ENCODE measurements around the gene TRPC3. TPM values are rescaled to one million over a fixed set of nuclear protein-coding genes. Genes with fewer than 3 reads are reported as not detected.
A peak's percentile ranks its signal among the peaks of the same experiment; 100 is the strongest.

The TRPC3 gene
- total and polyA plus RNA-seq, 8 donors = 0.76 to 8.1 (median 6.0) TPM

DNA sequence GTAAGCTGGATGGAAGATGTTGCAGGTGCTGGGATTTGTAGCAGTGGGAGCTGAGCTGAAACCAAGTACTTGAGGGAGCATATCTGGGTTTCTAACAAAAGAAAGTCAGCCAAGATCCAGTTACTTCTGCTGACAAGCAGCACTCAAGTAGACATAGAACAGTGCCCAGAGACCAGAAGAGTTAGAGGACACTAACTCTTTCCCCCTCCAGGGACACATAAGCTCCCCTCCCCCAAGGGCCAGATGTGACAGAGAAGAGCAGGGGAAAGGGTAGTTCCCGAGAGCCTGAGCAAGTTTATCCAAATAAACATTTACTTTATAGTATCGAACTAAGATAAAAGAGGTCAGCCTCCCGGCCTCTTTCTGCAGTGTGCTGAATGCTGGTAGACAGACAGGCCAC, 12.2 kb downstream of the TRPC3 start:
- Histone ChIP-seq H3K27ac (no peak overlapping the region), H3K36me3 (no peaks in the 10 kb centered on the region), H3K4me1 (no peaks in the 10 kb centered on the region), H3K9me3 (no peaks in the 10 kb centered on the region), H3K27me3 (peaks cover 3 to 58% of the 10 kb centered on the region in 2 donors), H3K4me3 (no peak overlapping the region)
- DNase-seq (no peak), ATAC-seq (no peak)
- TF ChIP-seq, protein P1, sequence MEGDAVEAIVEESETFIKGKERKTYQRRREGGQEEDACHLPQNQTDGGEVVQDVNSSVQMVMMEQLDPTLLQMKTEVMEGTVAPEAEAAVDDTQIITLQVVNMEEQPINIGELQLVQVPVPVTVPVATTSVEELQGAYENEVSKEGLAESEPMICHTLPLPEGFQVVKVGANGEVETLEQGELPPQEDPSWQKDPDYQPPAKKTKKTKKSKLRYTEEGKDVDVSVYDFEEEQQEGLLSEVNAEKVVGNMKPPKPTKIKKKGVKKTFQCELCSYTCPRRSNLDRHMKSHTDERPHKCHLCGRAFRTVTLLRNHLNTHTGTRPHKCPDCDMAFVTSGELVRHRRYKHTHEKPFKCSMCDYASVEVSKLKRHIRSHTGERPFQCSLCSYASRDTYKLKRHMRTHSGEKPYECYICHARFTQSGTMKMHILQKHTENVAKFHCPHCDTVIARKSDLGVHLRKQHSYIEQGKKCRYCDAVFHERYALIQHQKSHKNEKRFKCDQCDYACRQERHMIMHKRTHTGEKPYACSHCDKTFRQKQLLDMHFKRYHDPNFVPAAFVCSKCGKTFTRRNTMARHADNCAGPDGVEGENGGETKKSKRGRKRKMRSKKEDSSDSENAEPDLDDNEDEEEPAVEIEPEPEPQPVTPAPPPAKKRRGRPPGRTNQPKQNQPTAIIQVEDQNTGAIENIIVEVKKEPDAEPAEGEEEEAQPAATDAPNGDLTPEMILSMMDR (IDR thresholded peaks at IDR 0.05) = no peak
- intact Hi-C loops (cut with DNase I) = no loop called here

DNA sequence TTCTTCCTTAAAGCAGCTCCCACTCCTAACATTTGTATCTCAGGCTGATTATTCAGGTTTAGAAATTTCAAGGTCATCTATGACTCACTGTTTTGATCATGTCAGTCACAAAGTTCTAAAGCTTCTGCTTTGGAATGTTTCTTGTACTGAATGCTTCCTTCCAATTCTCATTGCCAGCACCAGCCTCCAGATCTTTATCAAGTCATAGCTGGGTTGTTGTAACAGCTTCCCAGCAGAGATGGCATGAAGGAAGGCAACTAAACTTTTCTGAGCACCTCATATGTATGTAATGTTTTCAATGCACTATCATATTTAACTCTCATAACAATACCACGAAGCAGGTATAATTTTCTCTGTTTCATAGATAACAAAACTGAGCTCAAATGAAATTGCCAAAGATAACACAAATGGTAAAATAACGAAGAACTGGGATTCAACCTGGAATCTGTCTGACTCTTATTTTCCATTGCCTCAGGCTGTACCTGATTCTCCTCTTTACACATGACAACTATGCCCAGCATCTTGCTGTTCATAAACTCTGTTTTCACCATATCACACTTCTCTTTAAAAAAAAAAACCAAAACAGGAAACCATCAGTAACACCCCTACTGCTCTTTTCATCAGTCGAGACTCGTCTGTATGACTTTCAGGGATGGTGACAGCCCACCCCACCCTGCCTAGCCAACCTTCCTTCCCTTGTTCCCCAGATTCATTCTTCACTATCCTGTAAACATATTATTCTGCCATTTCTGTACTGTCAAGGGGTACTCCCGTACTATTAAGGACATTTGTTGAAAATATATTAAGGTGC, 13.4 kb downstream of the TRPC3 start:
- intact Hi-C loops (cut with DNase I) = no loop called here
- TF ChIP-seq, protein P1 (IDR thresholded peaks at IDR 0.05) = no peak
- peaks cover 3 to 56% of the 10 kb centered on the region in 2 donors for H3K27me3 ChIP-seq
- DNase-seq (no peak), ATAC-seq (no peak)
- no peak overlapping the region for H3K4me3 ChIP-seq
- no peaks in the 10 kb centered on the region for H3K4me1 ChIP-seq
- no peaks in the 10 kb centered on the region for H3K36me3 ChIP-seq
- H3K9me3 ChIP-seq = no peaks in the 10 kb centered on the region
- no peak overlapping the region for H3K27ac ChIP-seq

DNA sequence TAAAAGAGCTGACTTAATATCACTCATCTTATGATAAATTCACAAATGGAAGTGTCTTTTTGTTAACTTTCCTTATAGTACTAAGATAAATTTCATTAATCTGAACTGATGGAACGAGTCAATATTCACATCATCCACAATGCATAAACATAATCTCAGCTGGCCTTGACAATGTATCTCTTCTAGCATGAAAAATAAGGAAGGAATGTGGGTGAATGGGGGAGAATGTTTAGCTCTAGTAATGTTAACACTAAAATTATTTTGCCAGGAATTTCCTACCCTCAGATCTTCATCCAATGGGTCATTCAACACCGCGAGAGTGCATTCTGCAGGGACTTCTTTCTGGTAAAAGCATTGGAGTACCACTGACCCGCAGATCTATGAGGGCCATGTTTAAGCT, 15.8 kb downstream of the TRPC3 start:
- Histone ChIP-seq H3K4me3 (no peak overlapping the region), H3K4me1 (no peaks in the 10 kb centered on the region), H3K27ac (no peak overlapping the region), H3K27me3 (peaks cover 0 to 55% of the 10 kb centered on the region in 2 donors), H3K36me3 (no peaks in the 10 kb centered on the region), H3K9me3 (no peaks in the 10 kb centered on the region)
- TF ChIP-seq, protein P1 (IDR thresholded peaks at IDR 0.05) = no peak
- no peak for DNase-seq
- no peak for ATAC-seq
- intact Hi-C loops (cut with DNase I) = no loop called here

GRCh38 chr4:121934635-121935034, 17.2 kb downstream of the TRPC3 start:
- intact Hi-C loops (cut with DNase I) = no loop called here
- H3K4me3 ChIP-seq = no peak overlapping the region
- H3K27ac ChIP-seq = no peak overlapping the region
- DNase-seq (no peak), ATAC-seq (no peak)
- H3K36me3 ChIP-seq = no peaks in the 10 kb centered on the region
- TF ChIP-seq, protein P1 (IDR thresholded peaks at IDR 0.05) = no peak
- no peaks in the 10 kb centered on the region for H3K9me3 ChIP-seq
- H3K27me3 ChIP-seq = peaks cover 0 to 47% of the 10 kb centered on the region in 2 donors
- no peaks in the 10 kb centered on the region for H3K4me1 ChIP-seq

DNA sequence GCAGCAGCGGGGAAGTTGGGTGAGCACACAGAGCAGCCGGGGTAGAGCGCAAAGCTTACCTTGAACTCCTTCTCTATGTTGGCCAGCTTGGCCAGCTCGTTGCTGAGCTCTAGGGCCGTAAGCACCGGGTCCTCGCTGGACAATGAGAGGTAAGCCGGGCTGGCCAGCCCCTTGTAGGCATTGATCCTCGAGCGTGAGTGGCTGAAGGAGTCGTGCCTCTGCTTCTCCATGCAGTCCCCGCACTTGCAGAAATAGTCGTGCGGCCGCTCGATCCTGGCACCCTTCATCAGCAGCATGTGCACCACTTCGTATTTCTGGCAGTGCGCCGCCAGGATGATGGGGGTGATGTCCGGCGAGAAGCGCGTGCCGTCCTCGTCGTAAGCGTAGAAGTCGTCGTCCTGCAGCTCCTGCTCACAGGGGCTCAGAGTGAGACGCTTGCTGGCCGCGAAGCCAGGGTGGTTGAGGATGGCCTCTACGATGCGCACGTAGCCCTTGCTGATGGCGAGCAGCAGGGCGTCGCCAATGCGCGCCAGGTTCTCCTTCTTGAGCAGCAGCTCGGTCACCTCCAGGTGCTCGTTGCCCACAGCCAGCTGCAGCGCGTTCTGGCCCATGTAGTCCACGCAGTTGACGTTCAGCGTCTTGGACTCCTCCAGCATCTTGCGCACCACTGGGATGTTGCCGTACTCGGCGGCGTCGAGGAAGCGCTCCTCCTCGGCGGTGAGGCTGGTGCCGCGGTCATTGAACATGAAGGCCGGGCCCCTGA, 19.5 kb downstream of the TRPC3 start:
- H3K27me3 ChIP-seq = peaks cover 0 to 32% of the 10 kb centered on the region in 2 donors
- no peaks in the 10 kb centered on the region for H3K36me3 ChIP-seq
- intact Hi-C loops (cut with DNase I) = no loop called here
- no peak overlapping the region for H3K4me3 ChIP-seq
- no peaks in the 10 kb centered on the region for H3K9me3 ChIP-seq
- ATAC-seq (no peak), DNase-seq (peak in 1 of 4 donors; percentile 68)
- TF ChIP-seq, protein P1 (IDR thresholded peaks at IDR 0.05) = no peak
- H3K27ac ChIP-seq = no peak overlapping the region
- H3K4me1 ChIP-seq = no peaks in the 10 kb centered on the region

All from left lung (tissue), 10 donors.